GM19452 (cell line): ENCODE results near the gene WDR64.
A peak's percentile ranks its signal among the peaks of the same experiment; 100 is the strongest.
"Not testable (repeated sequence)": the region's sequence is repeated elsewhere in the genome, so short reads cannot be mapped to it uniquely, and the experiment has no call there.

Experiments
- ATAC-seq: cut with Tn5 transposase; IDR thresholded peaks from one replicate; pipeline ENCODE4 v1.9.1; 2021; ENCODE audit not compliant: unreplicated experiment

Gene WDR64

DNA sequence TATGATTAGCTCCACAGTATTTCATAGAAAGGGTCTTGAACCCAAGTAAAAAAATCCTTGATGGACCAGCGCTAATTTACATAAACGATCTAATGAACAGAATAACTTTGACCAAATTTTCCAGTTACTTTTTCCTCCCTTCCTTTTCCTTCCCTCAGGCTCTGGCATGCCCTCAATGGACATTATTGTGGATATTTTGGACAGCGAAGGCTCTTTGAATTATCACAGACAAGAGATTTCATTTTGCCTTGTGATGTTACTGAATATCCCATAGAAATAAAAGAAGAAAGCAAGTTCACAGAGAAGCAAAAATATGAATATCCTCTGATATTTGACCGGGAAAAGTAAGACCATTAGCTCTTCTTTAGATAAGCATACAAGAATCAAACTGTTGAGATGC is 135.6 kb downstream of the WDR64 start:
- no peak for ATAC-seq

GRCh38 chr1:241789061-241789460 is 137.0 kb downstream of the WDR64 start:
- ATAC-seq, result no peak

DNA sequence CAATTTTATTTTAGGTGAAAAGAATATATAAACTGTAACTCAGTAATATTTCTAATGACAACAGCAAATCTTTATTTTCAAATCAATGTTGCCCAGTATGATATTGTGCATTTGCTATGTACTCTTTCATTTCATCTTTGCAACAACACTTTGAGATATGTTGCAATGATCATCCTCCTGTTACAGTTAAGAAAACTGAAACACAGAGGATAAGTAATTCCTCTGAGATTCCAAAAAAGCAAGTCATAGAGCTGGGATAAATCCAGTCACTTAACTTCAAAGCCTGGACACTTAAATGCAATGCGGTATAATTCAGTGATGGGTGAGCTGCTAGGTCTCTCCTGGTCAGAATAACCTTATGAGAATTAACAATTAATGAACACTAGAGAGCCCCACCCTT is 147.3 kb downstream of the WDR64 start:
- ATAC-seq, result no peak

DNA sequence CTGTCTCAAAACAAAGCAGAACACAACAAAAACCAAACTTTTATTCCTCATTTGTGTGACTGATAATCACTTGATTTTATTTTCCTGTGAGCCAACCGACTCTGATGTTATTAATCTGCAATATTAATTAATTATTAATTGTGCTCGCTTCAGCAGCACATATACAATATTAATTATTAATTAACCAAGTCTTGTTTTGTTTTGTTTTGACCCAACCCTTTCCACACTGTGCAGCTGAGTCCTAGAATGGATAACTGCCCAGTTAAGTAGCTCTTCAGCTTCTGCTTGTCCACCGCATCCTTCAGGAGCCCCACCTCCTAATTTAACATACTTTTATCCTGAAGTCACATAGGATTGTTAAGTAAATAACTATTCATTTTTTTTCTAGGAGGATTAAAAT is 148.6 kb downstream of the WDR64 start:
- ATAC-seq, result no peak

- ATAC-seq, result no peak
Measured at GRCh38 chr1:241802863-241803262, 150.8 kb downstream of the WDR64 start.

GRCh38 chr1:241804706-241805105 is 152.6 kb downstream of the WDR64 start:
- ATAC-seq, result not testable (repeated sequence)

DNA sequence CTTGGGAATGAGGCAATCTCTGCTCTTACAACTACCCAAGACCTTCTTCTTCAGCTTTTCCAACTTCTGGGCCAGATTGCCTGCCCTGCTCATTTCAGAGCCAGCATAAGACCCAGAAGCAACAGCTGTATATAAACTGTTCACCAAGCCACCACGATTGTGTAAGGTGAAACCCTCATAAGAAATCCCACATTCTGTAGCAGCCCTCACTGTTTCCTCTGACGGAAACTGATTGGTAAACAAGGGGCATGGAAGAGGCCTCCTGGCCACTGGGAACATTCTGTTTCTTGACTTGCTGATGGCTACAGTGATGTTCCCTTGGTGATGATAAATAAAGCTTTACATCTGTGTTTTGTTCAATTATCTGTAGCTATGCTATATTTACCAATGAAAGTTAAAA is 156.2 kb downstream of the WDR64 start:
- no peak for ATAC-seq

DNA sequence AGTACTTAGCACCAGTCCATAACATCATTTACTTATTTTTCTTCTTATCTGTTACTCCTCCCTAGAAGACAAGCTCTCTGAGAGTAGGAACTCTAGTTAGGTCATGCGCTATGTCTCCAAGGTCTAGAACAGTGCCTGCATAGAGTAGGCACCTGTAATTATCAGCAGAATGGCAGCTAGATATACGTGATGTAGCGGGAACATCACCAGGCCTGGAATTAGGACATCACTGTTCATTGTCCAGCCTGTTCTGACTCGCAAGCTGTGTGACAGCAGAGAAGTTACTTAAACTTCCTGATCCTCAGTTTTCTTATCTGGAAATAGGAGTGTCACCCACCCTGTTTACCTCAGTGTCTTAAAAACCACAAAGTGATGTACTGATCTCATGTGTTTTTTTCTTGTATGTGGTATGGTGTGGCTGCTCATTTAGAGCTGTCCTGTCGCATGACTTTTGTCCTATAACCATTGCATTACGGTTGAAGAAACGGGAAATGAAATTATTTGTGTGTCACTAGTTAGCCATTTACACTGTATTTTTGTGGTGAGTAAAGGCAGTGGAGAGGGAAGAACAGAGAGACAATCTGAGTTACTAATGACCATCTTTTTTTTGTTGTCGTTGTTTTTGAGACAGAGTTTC is 158.8 kb downstream of the WDR64 start:
- ATAC-seq, result peak; percentile 82

- no peak for ATAC-seq
Measured at GRCh38 chr1:241813768-241814320, 161.8 kb downstream of the WDR64 start.

- ATAC-seq, result no peak
Measured at GRCh38 chr1:241816008-241816407, 163.9 kb downstream of the WDR64 start.

- no peak for ATAC-seq
Measured at GRCh38 chr1:241817331-241817792, 165.3 kb downstream of the WDR64 start.

- no peak for ATAC-seq
Measured at GRCh38 chr1:241817956-241818612, 166.0 kb downstream of the WDR64 start.

DNA sequence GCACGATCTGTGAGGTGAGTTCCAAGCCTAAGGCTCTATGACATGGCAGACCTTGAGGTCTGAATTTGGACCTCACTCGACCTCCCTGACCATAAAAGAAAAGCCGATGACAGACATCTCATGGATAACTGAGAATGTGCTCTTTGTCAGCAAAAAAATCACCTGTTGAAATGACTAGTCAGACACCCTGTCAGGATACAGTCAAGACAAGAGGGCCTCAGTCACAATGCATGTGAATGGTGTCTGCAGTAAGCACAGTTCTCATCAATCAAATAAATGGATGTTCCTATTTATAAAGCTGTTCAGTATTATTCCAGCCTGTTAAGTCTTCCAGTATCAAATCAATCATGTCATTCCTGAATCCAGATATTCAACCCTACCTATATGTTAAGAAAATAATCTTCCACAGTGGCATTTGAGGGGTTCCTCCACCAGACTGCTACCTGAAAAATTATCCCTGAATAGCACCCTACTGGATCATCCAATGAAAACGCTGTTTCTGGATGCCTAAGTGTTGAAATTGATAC is 167.3 kb downstream of the WDR64 start:
- ATAC-seq, result no peak

GRCh38 chr1:241821363-241821762 is 169.3 kb downstream of the WDR64 start:
- no peak for ATAC-seq

- no peak for ATAC-seq
Measured at GRCh38 chr1:241822846-241823245, 170.8 kb downstream of the WDR64 start.

DNA sequence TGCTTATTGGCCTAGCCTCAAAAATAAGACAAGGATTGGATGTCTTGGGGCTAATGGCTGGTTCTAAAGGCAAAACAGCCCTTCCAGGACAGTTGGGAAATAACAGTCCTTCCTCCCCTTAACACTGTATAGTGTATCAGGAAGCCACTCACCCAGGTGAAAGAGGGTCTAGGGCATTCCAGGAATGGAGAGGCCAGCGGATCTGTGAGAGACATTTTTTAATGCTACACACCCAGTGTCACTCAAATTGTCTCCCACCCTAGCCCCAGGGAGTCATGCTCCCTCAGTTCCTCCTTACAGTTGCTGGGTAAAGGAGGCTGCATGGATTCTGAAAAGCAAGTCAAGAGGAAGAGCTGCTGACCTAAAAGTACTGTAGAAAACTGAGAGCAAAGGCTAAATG is 171.8 kb downstream of the WDR64 start:
- no peak for ATAC-seq

- ATAC-seq, result no peak
Measured at GRCh38 chr1:241825581-241825980, 173.5 kb downstream of the WDR64 start.

- ATAC-seq, result not testable (repeated sequence)
Measured at GRCh38 chr1:241826613-241827012, 174.5 kb downstream of the WDR64 start.

GRCh38 chr1:241827264-241827663 is 175.2 kb downstream of the WDR64 start:
- ATAC-seq, result no peak

DNA sequence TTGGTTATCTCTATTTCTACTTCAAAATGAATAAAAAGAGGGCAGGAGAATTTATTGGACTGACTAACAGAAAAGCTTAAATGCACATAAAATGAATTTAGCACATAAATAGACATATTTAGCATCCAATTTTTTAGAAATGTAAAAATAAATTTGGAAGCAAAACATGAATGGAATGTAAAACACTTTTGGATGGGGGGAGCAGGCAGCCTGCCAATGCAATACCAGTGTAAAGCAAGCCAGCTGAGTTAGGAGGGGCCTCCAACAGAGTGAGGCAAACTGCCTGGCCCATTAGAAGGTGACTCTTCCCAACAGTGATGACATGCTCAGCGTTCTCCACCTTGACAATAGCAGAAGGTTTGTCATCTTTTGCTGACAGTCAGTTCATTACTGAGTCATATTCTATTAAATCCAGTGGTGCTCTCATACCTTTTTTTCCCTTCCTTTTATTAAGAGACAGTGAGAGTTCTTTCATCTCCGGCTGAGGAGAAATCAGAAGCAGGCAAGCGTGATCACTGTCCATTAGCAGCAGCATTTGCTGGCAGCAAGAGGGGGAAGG is 176.5 kb downstream of the WDR64 start:
- no peak for ATAC-seq

GRCh38 chr1:241829468-241829867 is 177.4 kb downstream of the WDR64 start:
- ATAC-seq, result no peak
